EL (cell line): ENCODE results near the gene PIP5K1C.
"Not testable (repeated sequence)": the region's sequence is repeated elsewhere in the genome, so short reads cannot be mapped to it uniquely, and the experiment has no call there.

Experiments
- DNase-seq: peaks from one replicate; pipeline ENCODE4 v3.0.0-alpha.2; 2016

The PIP5K1C gene

GRCh38 chr19:3643674-3644313 is 56.5 kb downstream of the PIP5K1C start:
- DNase-seq = no peak

- DNase-seq = no peak
Observed at GRCh38 chr19:3642987-3643673, 57.1 kb downstream of the PIP5K1C start.

- no peak for DNase-seq
Observed at GRCh38 chr19:3642296-3642695, 58.0 kb downstream of the PIP5K1C start.

- DNase-seq = no peak
Observed at GRCh38 chr19:3641515-3642269, 58.6 kb downstream of the PIP5K1C start.

GRCh38 chr19:3639479-3639878 is 60.8 kb downstream of the PIP5K1C start:
- DNase-seq = no peak

GRCh38 chr19:3638208-3639193 is 61.8 kb downstream of the PIP5K1C start:
- DNase-seq = no peak

- DNase-seq = no peak
Observed at GRCh38 chr19:3637621-3638020, 62.6 kb downstream of the PIP5K1C start.

GRCh38 chr19:3636962-3637361 is 63.3 kb downstream of the PIP5K1C start:
- no peak for DNase-seq

- no peak for DNase-seq
Observed at GRCh38 chr19:3636506-3636905, 63.8 kb downstream of the PIP5K1C start.

- DNase-seq = no peak
Observed at GRCh38 chr19:3634496-3635045, 65.7 kb downstream of the PIP5K1C start.

- DNase-seq = no peak
Observed at GRCh38 chr19:3633559-3633988, 66.7 kb downstream of the PIP5K1C start.

GRCh38 chr19:3632739-3633558 is 67.3 kb downstream of the PIP5K1C start:
- no peak for DNase-seq

- no peak for DNase-seq
Observed at GRCh38 chr19:3632098-3632497, 68.2 kb downstream of the PIP5K1C start.

- DNase-seq = no peak
Observed at GRCh38 chr19:3631053-3631861, 69.0 kb downstream of the PIP5K1C start.

- DNase-seq = not testable (repeated sequence)
Observed at GRCh38 chr19:3628766-3629165, 71.5 kb downstream of the PIP5K1C start.

- no peak for DNase-seq
Observed at GRCh38 chr19:3627351-3627723, 72.9 kb downstream of the PIP5K1C start.

GRCh38 chr19:3626473-3627350 is 73.6 kb downstream of the PIP5K1C start, which contains the start of gene CACTIN:
TSS of gene CACTIN (minus strand) at chr19:3626790. CDS start at chr19:3626762, 28 bp downstream.
- peak; percentile 98 for DNase-seq

- DNase-seq = peak; percentile 16
Observed at GRCh38 chr19:3625996-3626472, 74.2 kb downstream of the PIP5K1C start.

- no peak for DNase-seq
Observed at GRCh38 chr19:3623716-3624115, 76.6 kb downstream of the PIP5K1C start.
